Aorta (tissue), 5 donors: Measurements from ENCODE around the gene PRCC. TPM values are rescaled to one million over a fixed set of nuclear protein-coding genes. Genes with fewer than 3 reads are reported as not detected.

Experiments
- ATAC-seq: fragments of 200-7000 bp; cut with Tn5 transposase; one replicate; pipeline ENCODE4 v1.9.1; 2022; ENCODE audit warnings: moderate library complexity; ENCODE audit not compliant: low FRiP score
- DNase-seq, 2 donors: peaks; one replicate each; pipeline ENCODE4 v3.0.0-alpha.2; 2020
- H3K27ac ChIP-seq, 2 donors: one replicate each; pipeline ENCODE4 v1.5.1; 2013; ENCODE audit warnings: low read length in 2 of 2, mild to moderate bottlenecking in 2 of 2, moderate library complexity in 2 of 2, control low read depth in 1 of 2, inconsistent platforms in 1 of 2, low read depth in 1 of 2
- H3K27me3 ChIP-seq, 2 donors: one replicate each; pipeline ENCODE4 v1.6.1; 2013; ENCODE audit warnings: control low read depth in 1 of 2, low read length in 1 of 2, mild to moderate bottlenecking in 1 of 2, moderate library complexity in 1 of 2; ENCODE audit not compliant: insufficient read depth in 2 of 2, control insufficient read depth in 1 of 2
- H3K36me3 ChIP-seq, 2 donors: one replicate each; pipeline ENCODE4 v1.6.1; 2013; ENCODE audit warnings: control low read depth in 1 of 2, low read length in 1 of 2, mild to moderate bottlenecking in 1 of 2; ENCODE audit not compliant: insufficient read depth in 2 of 2, control insufficient read depth in 1 of 2
- H3K4me1 ChIP-seq, 2 donors: one replicate each; pipeline ENCODE4 v1.6.1; 2013; ENCODE audit warnings: low read length in 2 of 2, control low read depth in 1 of 2, mild to moderate bottlenecking in 1 of 2, moderate library complexity in 1 of 2; ENCODE audit not compliant: insufficient read depth in 2 of 2, control insufficient read depth in 1 of 2
- H3K4me3 ChIP-seq, 2 donors: one replicate each; pipeline ENCODE4 v1.5.1; 2013; ENCODE audit warnings: low read length in 2 of 2, control low read depth in 1 of 2, mild to moderate bottlenecking in 1 of 2
- H3K9me3 ChIP-seq: one replicate; pipeline ENCODE4 v1.6.1; 2013; ENCODE audit warnings: mild to moderate bottlenecking, low read length; ENCODE audit not compliant: control insufficient read depth
- WGBS, 2 donors: extraction: QIAGEN DNeasy Blood & Tissue Kit; methylation state at CpG; one replicate each; pipeline ENCODE4 v1.1.7; 2013; 5-methylcytosine and 5-hydroxymethylcytosine counted together
- intact Hi-C, 2 donors: fragments of 100-400 bp; cut with DNase I; formaldehyde crosslinking; loops; one replicate each; pipeline versions ENCODE4 v1.14.2 to v1.15.0; 2022
- polyA plus RNA-seq, 2 donors: library from polyadenylated mRNA; stranded (reverse); fragments of 200-250 nt; gene quantifications; one replicate each; pipeline ENCODE4 v1.2.3, GENCODE V29; 2013
- total RNA-seq, 2 donors: library from RNA; stranded (reverse); fragmentation: NEBNext Ultra II Directional; extraction: Animal tissue kit (Norgen Biotek cat#: 25700); gene quantifications; one replicate each; pipeline ENCODE4 v1.2.1, GENCODE V29; 2021
- donor health status: healthy with polysubstance abuse.
- donor health status: Bipolar disorder and iron deficiency.
- donor health status: DM: no; HTN: no; CAD: no.
- donor health status: DM: no; HTN: no; CAD: no.
- donor health status: DM: yes; HTN: yes; CAD: no.

PRCC gene
- total and polyA plus RNA-seq, 4 donors, result 17.2 to 50.2 (median 42.2) TPM

DNA sequence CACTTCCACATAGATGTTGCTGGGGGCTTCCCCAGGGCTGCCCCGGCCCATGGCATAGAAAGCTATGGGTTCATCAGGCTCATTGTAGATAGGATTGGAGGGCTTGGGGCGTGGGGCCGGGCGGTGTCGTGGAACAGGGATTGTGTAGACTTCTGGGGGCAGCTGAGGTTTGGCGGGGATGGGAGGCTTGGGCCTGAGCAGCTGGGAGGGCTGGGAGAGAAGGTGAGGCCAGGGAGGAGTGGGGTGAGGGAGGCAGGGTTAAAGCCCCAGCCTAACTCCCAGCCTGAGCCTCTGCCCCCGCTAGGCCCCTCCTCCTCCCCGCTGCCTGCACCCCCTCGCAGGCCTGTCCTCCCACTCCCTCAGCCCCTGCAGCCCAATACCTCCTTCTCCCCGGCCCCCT lies 41.9 kb downstream of the PRCC start:
- H3K4me3 ChIP-seq, result no peak overlapping the region
- ATAC-seq (no peak), DNase-seq (no peak)
- no peak overlapping the region for H3K27ac ChIP-seq
- H3K27me3 ChIP-seq, result no peaks in the 10 kb centered on the region
- 95 to 96% methylated on average over 8 to 10 of the region's 10 CpGs for WGBS, 2 donors
- no peaks in the 10 kb centered on the region for H3K4me1 ChIP-seq
- no peaks in the 10 kb centered on the region for H3K36me3 ChIP-seq
- intact Hi-C loops, result no loop called here
- H3K9me3 ChIP-seq, result no peaks in the 10 kb centered on the region

DNA sequence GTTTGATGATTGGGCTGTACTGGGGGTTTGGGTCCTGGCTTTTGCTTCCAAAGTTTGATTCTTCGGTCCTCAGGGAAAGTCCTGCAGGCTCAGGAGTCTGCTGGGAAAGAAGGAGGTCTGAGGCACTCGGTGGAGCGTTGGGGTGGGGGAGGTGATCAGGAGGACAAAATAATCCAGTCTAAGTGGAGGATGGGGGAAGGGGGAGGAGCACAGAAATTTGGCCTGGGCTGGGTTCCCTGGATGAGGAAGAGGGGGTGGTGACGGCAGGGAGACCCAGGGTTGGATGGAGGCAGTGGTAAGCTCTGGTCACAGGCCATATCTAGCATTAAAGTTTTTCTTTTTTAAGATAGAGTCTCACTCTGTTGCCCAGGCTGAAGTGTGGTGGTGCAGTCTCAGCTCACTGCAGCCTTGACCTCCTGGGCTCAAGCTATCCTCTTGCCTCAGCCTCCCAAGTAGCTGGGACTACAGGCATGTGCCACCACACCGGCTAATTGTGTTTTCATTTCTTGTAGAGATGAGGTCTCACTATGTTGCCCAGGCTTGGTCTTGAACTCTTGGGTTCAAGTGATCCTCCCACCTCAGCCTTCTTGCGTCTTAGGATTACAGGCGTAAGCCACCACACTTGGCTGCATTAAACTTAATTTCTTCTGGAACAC lies 42.5 kb downstream of the PRCC start:
- Histone ChIP-seq H3K9me3 (no peaks in the 10 kb centered on the region), H3K27me3 (no peaks in the 10 kb centered on the region), H3K4me1 (no peaks in the 10 kb centered on the region), H3K36me3 (no peaks in the 10 kb centered on the region), H3K27ac (no peak overlapping the region), H3K4me3 (no peak overlapping the region)
- 85 to 90% methylated on average over 7 of the region's 7 CpGs for WGBS, 2 donors
- intact Hi-C loops, result no loop called here
- DNase-seq (peak in 1 of 2 donors; percentile 32), ATAC-seq (no peak)

DNA sequence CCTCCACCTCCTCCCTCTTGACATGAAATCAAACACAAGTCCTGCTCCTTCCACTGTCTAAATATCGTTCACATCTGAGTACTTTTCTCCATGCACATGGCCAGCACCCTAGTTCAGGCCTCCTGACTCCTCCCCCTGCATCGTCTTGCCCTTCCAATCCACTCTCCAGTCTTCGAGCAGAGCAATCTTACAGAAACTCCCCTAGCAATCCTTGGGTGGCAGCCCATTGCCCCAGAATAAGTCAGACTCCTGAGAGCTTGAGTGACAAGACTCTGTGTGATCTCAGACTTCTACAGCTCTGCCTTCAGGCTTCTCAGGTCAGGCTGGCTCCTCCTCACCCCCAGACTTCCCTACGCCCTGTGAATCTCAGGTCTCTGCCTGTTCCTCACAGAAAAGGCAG lies 43.8 kb downstream of the PRCC start:
- Histone ChIP-seq H3K4me1 (no peaks in the 10 kb centered on the region), H3K9me3 (no peaks in the 10 kb centered on the region), H3K27me3 (no peaks in the 10 kb centered on the region), H3K27ac (no peak overlapping the region), H3K36me3 (no peaks in the 10 kb centered on the region), H3K4me3 (no peak overlapping the region)
- ATAC-seq, result no peak
- DNase-seq, result no peak
- 48 to 50% methylated on average over 4 of the region's 4 CpGs for WGBS, 2 donors
- intact Hi-C loops, result no loop called here

DNA sequence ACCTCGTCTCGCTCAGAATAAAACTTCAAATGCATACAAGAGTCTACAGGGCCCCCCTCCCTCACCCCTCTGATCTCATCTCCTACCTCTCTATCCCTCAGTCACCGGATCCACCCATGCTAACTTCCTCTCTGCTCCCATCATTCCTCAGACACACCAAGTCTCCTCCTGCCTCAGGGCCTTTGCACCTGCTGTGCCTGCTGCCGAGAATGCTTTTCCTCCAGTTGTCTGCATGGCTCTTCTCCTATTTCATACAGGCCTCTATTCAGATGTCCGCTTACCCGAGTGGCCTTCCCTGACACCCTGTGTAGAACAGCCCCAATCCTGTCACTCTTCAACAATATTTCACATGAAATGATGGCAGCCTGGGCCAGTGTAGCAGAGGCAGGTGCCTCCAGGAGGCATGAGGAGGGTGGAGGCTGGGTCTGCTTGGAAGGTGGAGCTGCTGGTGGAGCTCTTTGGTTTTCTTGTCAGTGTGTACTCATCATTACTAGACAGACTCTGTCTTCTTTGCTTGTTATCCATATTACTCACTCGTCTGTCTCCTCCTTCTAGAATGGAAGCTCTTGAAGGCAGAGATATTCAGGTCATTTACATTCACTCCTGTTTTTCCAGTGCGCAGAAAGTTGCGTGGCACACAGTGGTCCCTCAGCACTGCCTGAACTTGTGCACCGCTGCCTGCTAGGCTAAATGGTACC lies 45.1 kb downstream of the PRCC start:
- Histone ChIP-seq H3K9me3 (no peaks in the 10 kb centered on the region), H3K4me1 (no peaks in the 10 kb centered on the region), H3K36me3 (no peaks in the 10 kb centered on the region), H3K4me3 (no peak overlapping the region), H3K27ac (no peak overlapping the region), H3K27me3 (no peaks in the 10 kb centered on the region)
- intact Hi-C loops, result no loop called here
- peak in 1 of 2 donors; percentile 27 for DNase-seq
- ATAC-seq, result no peak
- WGBS, 2 donors, result 97 to 100% methylated on average over 10 of the region's 10 CpGs

DNA sequence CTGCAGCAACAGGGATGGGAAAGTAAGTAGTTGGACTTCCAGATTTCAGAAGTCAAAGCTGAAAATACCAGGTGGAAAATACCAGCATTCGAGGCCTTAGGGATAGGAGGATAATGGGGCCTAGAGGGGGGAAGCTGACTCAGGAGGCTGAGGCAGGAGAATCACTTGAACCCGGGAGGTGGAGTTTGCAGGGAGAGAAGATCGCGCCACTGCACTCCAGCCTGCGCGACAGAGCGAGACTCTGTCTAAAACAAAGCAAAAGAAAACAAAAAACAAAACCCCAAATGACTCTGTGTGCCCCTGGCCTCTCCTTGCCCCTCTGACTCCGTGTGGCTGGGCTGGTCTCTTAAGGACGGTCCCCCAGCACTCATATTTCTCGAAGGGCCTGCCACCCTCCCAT lies 46.0 kb downstream of the PRCC start:
- DNase-seq (no peak), ATAC-seq (no peak)
- intact Hi-C loops, result no loop called here
- Histone ChIP-seq H3K9me3 (no peaks in the 10 kb centered on the region), H3K27ac (no peak overlapping the region), H3K36me3 (no peaks in the 10 kb centered on the region), H3K4me3 (no peak overlapping the region), H3K27me3 (no peaks in the 10 kb centered on the region), H3K4me1 (no peaks in the 10 kb centered on the region)
- 36 to 40% methylated on average over 10 of the region's 10 CpGs for WGBS, 2 donors

DNA sequence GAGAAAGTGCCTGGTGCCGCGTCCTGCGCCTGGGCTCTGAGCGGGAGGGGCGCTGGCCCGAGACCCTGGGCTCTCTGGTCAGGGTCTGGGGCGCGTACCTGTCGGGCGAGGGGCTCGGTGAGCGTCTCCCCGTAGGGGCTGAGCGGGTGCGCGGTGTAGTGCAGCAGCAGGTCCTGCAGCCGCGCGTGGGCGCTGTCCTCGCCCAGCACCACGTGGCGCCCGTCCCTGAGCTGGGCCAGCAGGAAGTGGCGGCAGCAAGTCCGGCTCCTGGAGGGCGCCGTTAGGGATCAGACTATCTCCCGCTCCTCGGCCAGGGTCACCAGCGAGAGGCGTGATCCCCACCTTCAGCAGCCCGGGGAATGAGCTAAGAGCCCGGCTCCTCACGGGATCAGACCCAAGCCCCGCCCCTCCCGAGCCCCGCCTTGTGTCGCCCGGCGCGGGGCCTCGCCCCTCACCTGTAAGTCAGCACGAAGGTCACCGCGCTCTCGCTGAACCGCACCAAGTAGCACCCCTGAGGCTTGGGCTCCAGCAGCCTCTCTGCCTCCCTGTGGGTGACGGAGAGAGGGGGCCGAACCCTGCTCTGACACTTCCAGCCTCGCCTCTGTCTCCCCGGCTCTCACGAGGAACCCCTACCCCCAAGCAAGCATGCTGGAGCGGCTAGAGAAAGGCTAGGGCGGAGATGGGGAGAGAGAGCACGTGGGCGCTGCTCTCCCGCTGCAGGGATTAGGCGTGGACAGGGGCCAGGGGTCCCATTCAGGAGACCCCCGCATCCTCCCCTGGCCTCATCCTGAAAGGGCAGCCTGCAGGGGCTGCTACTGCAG lies 46.6 kb downstream of the PRCC start:
- peak; percentile 82 to 88 for DNase-seq
- H3K4me3 ChIP-seq, result peak overlapping the region in 1 of 2 donors; percentile 3
- no peaks in the 10 kb centered on the region for H3K36me3 ChIP-seq
- no peak overlapping the region for H3K27ac ChIP-seq
- H3K9me3 ChIP-seq, result no peaks in the 10 kb centered on the region
- no peaks in the 10 kb centered on the region for H3K4me1 ChIP-seq
- intact Hi-C loops, result no loop called here
- H3K27me3 ChIP-seq, result no peaks in the 10 kb centered on the region
- ATAC-seq, result peak; percentile 77
- 10 to 16% methylated on average over 41 to 60 of the region's 60 CpGs for WGBS, 2 donors

DNA sequence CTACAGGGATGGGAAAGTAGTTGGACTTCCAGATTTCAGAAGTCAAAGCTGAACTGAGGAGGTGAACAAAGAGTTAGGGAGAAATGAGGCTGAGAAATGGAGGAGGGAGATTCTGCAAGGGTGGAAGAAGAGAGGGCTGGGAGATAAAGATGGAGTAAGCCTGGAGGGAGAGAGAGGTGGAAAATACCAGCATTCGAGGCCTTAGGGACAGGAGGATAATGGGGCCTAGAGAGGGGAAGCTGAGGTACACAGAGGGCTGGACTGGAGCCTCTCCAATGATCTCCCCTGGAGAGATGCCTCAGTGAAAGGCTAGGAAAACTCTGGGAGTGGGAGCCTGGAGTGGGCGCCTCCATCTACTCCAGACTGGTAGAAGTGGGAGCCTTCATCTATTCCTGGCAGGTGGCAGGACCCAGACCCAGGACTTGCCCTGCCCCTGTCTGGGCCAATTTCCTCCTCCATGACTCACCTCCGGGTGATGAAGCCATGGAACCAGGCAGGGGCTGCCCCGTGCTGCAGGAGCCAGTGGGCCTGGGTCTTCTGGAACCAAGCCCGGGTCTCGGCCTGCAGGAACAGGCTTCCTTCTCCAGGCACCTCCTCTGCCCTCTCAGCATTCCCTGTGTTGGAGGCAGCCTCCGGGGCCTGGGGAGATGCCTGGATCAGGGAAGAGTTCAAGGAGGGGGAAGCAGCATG lies 47.4 kb downstream of the PRCC start:
- ATAC-seq (no peak), DNase-seq (peak in 1 of 2 donors; percentile 73)
- Histone ChIP-seq H3K9me3 (no peaks in the 10 kb centered on the region), H3K36me3 (no peaks in the 10 kb centered on the region), H3K27me3 (no peaks in the 10 kb centered on the region), H3K4me1 (no peaks in the 10 kb centered on the region), H3K4me3 (no peak overlapping the region), H3K27ac (no peak overlapping the region)
- intact Hi-C loops, result no loop called here
- WGBS, 2 donors, result 84 to 87% methylated on average over 7 of the region's 7 CpGs

DNA sequence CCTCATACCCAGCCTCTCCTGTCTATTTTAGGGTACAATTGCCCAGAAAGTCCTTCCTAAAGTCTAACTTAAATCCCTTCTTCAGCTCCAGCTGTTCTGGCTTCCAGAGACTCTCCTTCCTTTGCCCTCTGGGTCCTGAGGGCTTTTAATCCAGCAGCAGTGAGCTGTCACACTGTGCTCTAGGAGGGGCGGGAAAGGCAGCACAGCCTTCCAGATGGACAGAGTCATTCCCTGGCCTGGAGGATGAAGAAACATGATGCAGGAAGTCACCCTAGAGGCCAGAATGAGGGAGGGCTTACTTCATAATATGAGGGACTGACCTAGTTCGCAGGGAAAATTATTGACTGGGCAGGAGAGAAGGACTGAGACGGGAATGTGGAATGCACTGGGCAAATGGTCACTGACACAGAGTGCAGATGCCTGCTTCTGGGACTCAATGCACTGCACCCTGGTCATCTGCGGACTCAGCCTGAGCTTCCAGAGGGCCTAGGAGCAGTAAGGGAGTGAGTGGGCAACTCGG lies 48.0 kb downstream of the PRCC start:
- no peaks in the 10 kb centered on the region for H3K27me3 ChIP-seq
- H3K27ac ChIP-seq, result no peak overlapping the region
- peak; percentile 68 for ATAC-seq
- WGBS, 2 donors, result 70 to 71% methylated on average over 5 of the region's 5 CpGs
- no peaks in the 10 kb centered on the region for H3K4me1 ChIP-seq
- H3K9me3 ChIP-seq, result no peaks in the 10 kb centered on the region
- DNase-seq, result peak in 1 of 2 donors; percentile 74
- intact Hi-C loops, result no loop called here
- no peaks in the 10 kb centered on the region for H3K36me3 ChIP-seq
- H3K4me3 ChIP-seq, result no peak overlapping the region
